Esophagus squamous epithelium (tissue), 5 donors: ENCODE data around the gene TLR5. TPM values are rescaled to one million over a fixed set of nuclear protein-coding genes. Genes with fewer than 3 reads are reported as not detected.

Source experiments
- DNase-seq: peaks from one replicate; lab custom pipeline; 2025; lab: John Stamatoyannopoulos, UW
- H3K27ac ChIP-seq, 4 donors: fragments of 200-600 bp; sonication (generic); one replicate each; pipeline ENCODE4 v1.5.1; 2016 to 2019; ENCODE audit warnings: mild to moderate bottlenecking in 1 of 4
- H3K27me3 ChIP-seq, 4 donors: fragments of 200-600 bp; sonication (generic); 1 replicate in 3 of 4; 2 replicates in 1 of 4; pipeline versions ENCODE4 v1.5.1 to v1.6.0; 2017 to 2021; ENCODE audit warnings: antibody characterized with exemption in 1 of 4
- H3K36me3 ChIP-seq, 3 donors: fragments of 200-600 bp; sonication (generic); one replicate each; pipeline ENCODE4 v1.5.1; 2016 to 2019
- H3K4me1 ChIP-seq, 3 donors: fragments of 200-600 bp; sonication (generic); one replicate each; pipeline ENCODE4 v1.5.1; 2017 to 2019
- H3K4me3 ChIP-seq, 4 donors: fragments of 200-600 bp; sonication (generic); 1 replicate in 3 of 4; 2 replicates in 1 of 4; pipeline ENCODE4 v1.5.1; 2016 to 2019; ENCODE audit warnings: mild to moderate bottlenecking in 2 of 4, moderate library complexity in 1 of 4
- H3K9me3 ChIP-seq, 3 donors: fragments of 200-600 bp; sonication (generic); one replicate each; pipeline ENCODE4 v1.5.1; 2016 to 2019
- CTCF ChIP-seq, 6 experiments: fragments of 450-650 bp in 4 of 6; fragments of 200-600 bp in 2 of 6; sonication (generic) in 2 of 6; IDR thresholded peaks; one replicate each; pipeline ENCODE4 v1.5.1; 2016 to 2019; ENCODE audit warnings: antibody characterized with exemption in 6 of 6, mild to moderate bottlenecking in 4 of 6, moderate library complexity in 4 of 6
- POLR2A ChIP-seq, 4 donors: fragments of 450-650 bp; IDR thresholded peaks; one replicate each; pipeline ENCODE4 v1.6.1; 2017; ENCODE audit warnings: antibody characterized with exemption in 4 of 4, mild to moderate bottlenecking in 4 of 4, moderate library complexity in 3 of 4
- WGBS, 2 donors: methylation state at CpG; one replicate each; pipeline ENCODE4 v1.1.5; 2018; 5-methylcytosine and 5-hydroxymethylcytosine counted together
- intact Hi-C: fragments of 100-400 bp; cut with DNase I; formaldehyde crosslinking; loops from one replicate; pipeline ENCODE4 v1.15.0; 2022
- total RNA-seq, 4 donors: library from RNA; depleted of rRNA; stranded (reverse); fragments of >200 nt; gene quantifications; one replicate each; pipeline ENCODE4 v1.1.0, GENCODE V29; 2016
- donor health status: DM: yes; HTN: yes; CAD: no.

TLR5 gene
- total RNA-seq, 4 donors from 2014 or later, result 5.1 to 9.3 (median 9.2) TPM

DNA sequence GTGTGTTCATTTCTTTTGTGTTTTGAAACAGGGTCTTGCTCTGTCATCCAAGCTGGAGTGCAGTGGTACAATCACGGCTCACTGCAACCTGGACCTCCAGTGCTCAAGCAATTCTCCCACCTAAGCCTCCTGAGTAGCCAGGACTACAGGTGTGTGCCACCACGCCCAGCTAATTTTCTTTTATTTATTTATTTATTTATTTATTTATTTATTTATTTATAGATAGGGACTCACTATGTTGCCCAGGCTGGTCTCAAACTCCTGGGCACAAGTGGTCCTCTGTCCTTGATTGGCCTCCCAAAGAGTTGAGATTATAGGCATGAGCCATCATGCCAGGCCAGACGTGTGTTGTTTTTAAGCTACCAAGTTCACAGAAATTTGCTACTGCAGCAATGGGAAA lies 43.8 kb upstream of the TLR5 start:
- Histone ChIP-seq H3K27me3 (no peaks in the 10 kb centered on the region), H3K27ac (no peak overlapping the region), H3K4me1 (peaks cover 2 to 12% (median 4%) of the 10 kb centered on the region in 3 donors), H3K9me3 (no peaks in the 10 kb centered on the region), H3K4me3 (no peak overlapping the region), H3K36me3 (no peaks in the 10 kb centered on the region)
- intact Hi-C loops, result no loop called here
- WGBS, 2 donors, result 87 to 94% methylated on average over 3 of the region's 3 CpGs
- TF ChIP-seq POLR2A (IDR thresholded peaks at IDR 0.05) (no peak), CTCF (IDR thresholded peaks at IDR 0.05) (no peak)
- DNase-seq, result no peak

DNA sequence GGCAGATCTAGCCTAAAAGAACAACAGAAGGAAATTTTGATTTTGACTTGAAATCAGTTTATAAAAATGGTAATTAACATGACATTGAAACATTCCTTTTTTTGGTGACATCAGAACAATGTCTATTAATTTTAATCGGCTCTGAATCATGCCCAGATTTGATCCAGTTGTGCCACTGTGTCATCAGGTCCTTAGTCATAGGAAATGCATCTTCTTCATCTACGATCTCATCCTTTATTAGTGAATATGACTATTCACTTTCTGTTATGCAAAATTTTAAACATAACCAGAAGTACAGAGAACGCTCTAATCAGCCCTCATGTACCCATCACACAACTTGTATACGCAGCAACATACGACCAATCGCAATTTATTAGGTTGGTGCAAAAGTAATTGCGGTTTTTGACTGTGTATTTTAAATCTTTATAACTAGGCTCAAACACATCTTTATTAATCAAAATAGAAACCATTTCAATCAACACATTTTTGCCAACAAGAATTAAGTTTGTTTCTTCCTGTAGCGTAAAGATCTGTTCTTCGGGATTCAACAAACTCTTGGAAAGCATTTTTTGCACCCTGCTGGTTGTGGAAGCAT lies 40.3 kb upstream of the TLR5 start:
- WGBS, 2 donors, result 74 to 80% methylated on average over 9 of the region's 9 CpGs
- DNase-seq, result no peak
- Histone ChIP-seq H3K4me3 (no peak overlapping the region), H3K4me1 (peaks cover 18 to 47% (median 21%) of the 10 kb centered on the region in 3 donors), H3K36me3 (no peaks in the 10 kb centered on the region), H3K27ac (peak overlapping the region in 2 of 4 donors; percentile 41 to 90), H3K9me3 (no peaks in the 10 kb centered on the region), H3K27me3 (no peaks in the 10 kb centered on the region)
- no peak for TF ChIP-seq POLR2A (IDR thresholded peaks at IDR 0.05)
- TF ChIP-seq CTCF (IDR thresholded peaks at IDR 0.05), result no peak
- intact Hi-C loops, result no loop called here

DNA sequence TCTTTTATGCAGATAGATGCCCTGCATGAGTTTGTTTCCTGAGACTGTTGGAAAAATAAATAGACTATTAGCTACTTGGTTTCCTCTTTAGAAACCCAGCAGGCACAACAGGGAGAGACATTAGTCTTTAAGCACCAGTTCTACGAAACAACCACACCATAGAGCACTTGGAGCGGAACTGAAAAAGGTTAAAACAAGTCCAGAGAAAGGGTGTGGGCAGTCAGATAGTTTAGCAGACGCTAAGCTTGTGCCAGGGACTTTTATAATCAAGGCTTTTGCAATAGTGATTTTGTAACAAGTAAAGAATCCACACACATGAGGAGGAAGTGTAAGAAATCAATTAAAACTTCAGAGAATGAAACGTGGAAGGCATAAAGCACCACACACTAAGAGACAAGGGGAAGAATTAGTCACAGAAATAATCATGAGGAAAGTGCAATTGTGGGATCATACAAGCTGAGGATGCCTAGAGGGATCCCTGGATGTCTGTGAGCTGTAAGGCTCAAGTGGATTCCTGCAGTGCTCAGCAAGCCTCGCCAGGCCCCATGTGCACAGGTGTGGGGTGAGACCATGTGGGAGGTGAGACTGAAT lies 37.8 kb upstream of the TLR5 start:
- H3K4me1 ChIP-seq, result peaks cover 23 to 72% (median 26%) of the 10 kb centered on the region in 3 donors
- DNase-seq, result no peak
- no peaks in the 10 kb centered on the region for H3K27me3 ChIP-seq
- no peak overlapping the region for H3K4me3 ChIP-seq
- peak in 1 of 4 donors; percentile 5 for TF ChIP-seq POLR2A (IDR thresholded peaks at IDR 0.05)
- no peak for TF ChIP-seq CTCF (IDR thresholded peaks at IDR 0.05)
- 15 to 27% methylated on average over 5 of the region's 5 CpGs for WGBS, 2 donors
- intact Hi-C loops, result no loop called here
- no peaks in the 10 kb centered on the region for H3K36me3 ChIP-seq
- H3K27ac ChIP-seq, result peak overlapping the region; percentile 78 to 90 (median 86)
- H3K9me3 ChIP-seq, result no peaks in the 10 kb centered on the region

- TF ChIP-seq CTCF (IDR thresholded peaks at IDR 0.05) (no peak), POLR2A (IDR thresholded peaks at IDR 0.05) (no peak)
- 50 to 67% methylated on average over 1 of the region's 1 CpG for WGBS, 2 donors
- no peak for DNase-seq
- intact Hi-C loops, result no loop called here
- Histone ChIP-seq H3K4me3 (no peak overlapping the region), H3K36me3 (no peaks in the 10 kb centered on the region), H3K27me3 (no peaks in the 10 kb centered on the region), H3K4me1 (peaks cover 23 to 83% (median 26%) of the 10 kb centered on the region in 3 donors), H3K9me3 (no peaks in the 10 kb centered on the region), H3K27ac (peak overlapping the region; percentile 78 to 90 (median 86))
Measured at GRCh38 chr1:223179786-223180185, 36.7 kb upstream of the TLR5 start.

DNA sequence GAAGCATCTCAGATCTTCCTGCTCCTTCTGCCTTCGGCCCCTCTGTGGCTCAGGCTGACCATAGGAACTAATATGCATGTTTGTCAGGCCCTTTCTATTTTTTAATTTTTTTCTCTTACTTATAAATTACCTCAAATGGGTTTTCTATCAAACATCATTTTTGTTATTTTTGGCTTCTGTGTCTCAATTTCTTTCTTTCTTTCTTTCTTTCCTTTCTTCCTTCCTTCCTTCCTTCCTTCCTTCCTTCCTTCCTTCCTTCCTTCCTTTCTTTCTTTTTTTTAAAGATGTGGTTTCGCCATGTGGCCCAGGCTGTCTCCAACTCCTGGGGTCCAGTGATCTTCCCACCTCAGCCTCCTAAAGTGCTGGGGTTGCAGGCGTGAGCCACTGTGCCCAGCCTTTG lies 36.2 kb upstream of the TLR5 start:
- H3K27me3 ChIP-seq, result no peaks in the 10 kb centered on the region
- intact Hi-C loops, result no loop called here
- no peaks in the 10 kb centered on the region for H3K36me3 ChIP-seq
- no peak overlapping the region for H3K4me3 ChIP-seq
- no peak for TF ChIP-seq CTCF (IDR thresholded peaks at IDR 0.05)
- TF ChIP-seq POLR2A (IDR thresholded peaks at IDR 0.05), result no peak
- peak overlapping the region in 3 of 4 donors; percentile 3 to 90 (median 85) for H3K27ac ChIP-seq
- no peaks in the 10 kb centered on the region for H3K9me3 ChIP-seq
- no peak for DNase-seq
- WGBS, 2 donors, result 91 to 95% methylated on average over 2 to 3 of the region's 3 CpGs
- H3K4me1 ChIP-seq, result peaks cover 23 to 83% (median 26%) of the 10 kb centered on the region in 3 donors
